ENCODE measurements around the gene KRT20. TPM values are rescaled to one million over a fixed set of nuclear protein-coding genes. Genes with fewer than 3 reads are reported as not detected.

KRT20 gene
- not detected for polyA plus RNA-seq (2013, experiment 1 of 2)
- not detected for polyA plus RNA-seq (2013, experiment 2 of 2)

- H3K9me3 ChIP-seq (replicated peaks in 1 of 2; ENCODE audit: control insufficient read depth in 2 of 2, insufficient read depth in 1 of 2, low read depth in 1 of 2, low read length in 2 of 2): no peaks in the 10 kb centered on the region
- DNase-seq (ENCODE audit: low spot score): no peak
- no peak within 1 kb of the TSS for H2BK5ac ChIP-seq (ENCODE audit: low read length)
- no peak within 1 kb of the TSS for H2BK120ac ChIP-seq (ENCODE audit: low read depth, low read length)
- H2BK15ac ChIP-seq (ENCODE audit: low read length): no peak within 1 kb of the TSS
- peak within 1 kb of the TSS; percentile 76 for H3K18ac ChIP-seq (ENCODE audit: low read length)
- peaks cover 0 to 8% (median 0%) of the 10 kb centered on the region in 3 experiments for H3K27me3 ChIP-seq (ENCODE audit: control insufficient read depth in 3 of 3, insufficient read depth in 3 of 3, low read depth in 1 of 3, low read length in 3 of 3)
- no peak within 1 kb of the TSS for H3K4ac ChIP-seq (ENCODE audit: low read length)
- no peak within 1 kb of the TSS for H3K4me2 ChIP-seq (ENCODE audit: insufficient read depth, low read length, poor library complexity, severe bottlenecking)
- no peak within 1 kb of the TSS for H3K23ac ChIP-seq (ENCODE audit: low read depth, low read length, poor library complexity)
- no peak within 1 kb of the TSS for H2AK5ac ChIP-seq (ENCODE audit: low read depth, low read length)
- no peaks in the 10 kb centered on the region for H3K79me1 ChIP-seq (ENCODE audit: low read depth, low read length)
- no peak within 1 kb of the TSS for H4K8ac ChIP-seq (ENCODE audit: low read depth, low read length)
- no peaks in the 10 kb centered on the region for H3K36me3 ChIP-seq (replicated peaks in 1 of 2; ENCODE audit: control insufficient read depth in 2 of 2, insufficient read depth in 2 of 2, low read length in 2 of 2)
- H4K91ac ChIP-seq (ENCODE audit: low read depth, low read length, poor library complexity): no peak within 1 kb of the TSS
- no CpG with 5 or more reads among the region's 23 CpGs for WGBS, 2 donors (ENCODE audit: extremely low coverage in 2 of 2, insufficient read length in 2 of 2, insufficient replicate concordance in 1 of 2)
- no peaks in the 10 kb centered on the region for H3K4me1 ChIP-seq (ENCODE audit: control insufficient read depth in 2 of 2, insufficient read depth in 1 of 2, low read depth in 1 of 2, low read length in 2 of 2)
- H3K4me3 ChIP-seq (ENCODE audit: low read length in 2 of 2): no peak within 1 kb of the TSS
- no peak within 1 kb of the TSS for H3K14ac ChIP-seq (ENCODE audit: low read length)
- no peak within 1 kb of the TSS for H2AFZ ChIP-seq (ENCODE audit: low read length)
- H2BK12ac ChIP-seq (ENCODE audit: low read length): no peak within 1 kb of the TSS
- no peak within 1 kb of the TSS for H3K9ac ChIP-seq (ENCODE audit: low read depth, low read length, poor library complexity)
- no peak within 1 kb of the TSS for H3K27ac ChIP-seq (replicated peaks; ENCODE audit: low read length)
Measured at GRCh38 chr17:40884708-40885512, at the start of gene KRT20. Gene KRT20, minus strand, starts transcription at chr17:40885242. Its CDS starts 57 bp downstream, at chr17:40885185.

- Histone ChIP-seq H3K4me2 (ENCODE audit: insufficient read depth, low read length, poor library complexity, severe bottlenecking) (no peak overlapping the region), H3K79me1 (ENCODE audit: low read depth, low read length) (no peaks in the 10 kb centered on the region), H3K27me3 (ENCODE audit: control insufficient read depth in 3 of 3, insufficient read depth in 3 of 3, low read depth in 1 of 3, low read length in 3 of 3) (no peaks in the 10 kb centered on the region), H2BK12ac (ENCODE audit: low read length) (no peak overlapping the region), H3K36me3 (replicated peaks in 1 of 2; ENCODE audit: control insufficient read depth in 2 of 2, insufficient read depth in 2 of 2, low read length in 2 of 2) (no peaks in the 10 kb centered on the region), H2BK5ac (ENCODE audit: low read length) (no peak overlapping the region), H2AK5ac (ENCODE audit: low read depth, low read length) (no peak overlapping the region), H3K18ac (ENCODE audit: low read length) (no peak overlapping the region), H4K91ac (ENCODE audit: low read depth, low read length, poor library complexity) (no peak overlapping the region), H3K27ac (replicated peaks; ENCODE audit: low read length) (peak overlapping the region; percentile 97), H2BK120ac (ENCODE audit: low read depth, low read length) (no peak overlapping the region), H3K4ac (ENCODE audit: low read length) (no peak overlapping the region), H3K23ac (ENCODE audit: low read depth, low read length, poor library complexity) (no peak overlapping the region), H3K9ac (ENCODE audit: low read depth, low read length, poor library complexity) (no peak overlapping the region), H3K9me3 (replicated peaks in 1 of 2; ENCODE audit: control insufficient read depth in 2 of 2, insufficient read depth in 1 of 2, low read depth in 1 of 2, low read length in 2 of 2) (no peaks in the 10 kb centered on the region), H4K8ac (ENCODE audit: low read depth, low read length) (no peak overlapping the region), H3K4me1 (ENCODE audit: control insufficient read depth in 2 of 2, insufficient read depth in 1 of 2, low read depth in 1 of 2, low read length in 2 of 2) (peaks cover 0 to 16% of the 10 kb centered on the region in 2 donors), H2AFZ (ENCODE audit: low read length) (no peak overlapping the region), H2BK15ac (ENCODE audit: low read length) (no peak overlapping the region), H3K14ac (ENCODE audit: low read length) (no peak overlapping the region), H3K4me3 (ENCODE audit: low read length in 2 of 2) (no peak overlapping the region)
- WGBS, 2 donors (ENCODE audit: extremely low coverage in 2 of 2, insufficient read length in 2 of 2, insufficient replicate concordance in 1 of 2): no CpG with 5 or more reads among the region's 2 CpGs
- peak; percentile 85 for DNase-seq (ENCODE audit: low spot score)
Measured at GRCh38 chr17:40932608-40933007, 47.6 kb upstream of the KRT20 start.

GRCh38 chr17:40931311-40931710 is 46.3 kb upstream of the KRT20 start:
- no peak for DNase-seq (ENCODE audit: low spot score)
- H3K79me1 ChIP-seq (ENCODE audit: low read depth, low read length): no peaks in the 10 kb centered on the region
- no peak overlapping the region for H2BK5ac ChIP-seq (ENCODE audit: low read length)
- no peak overlapping the region for H2BK15ac ChIP-seq (ENCODE audit: low read length)
- no peak overlapping the region for H2AK5ac ChIP-seq (ENCODE audit: low read depth, low read length)
- H3K18ac ChIP-seq (ENCODE audit: low read length): no peak overlapping the region
- no peak overlapping the region for H3K23ac ChIP-seq (ENCODE audit: low read depth, low read length, poor library complexity)
- peak overlapping the region; percentile 60 for H3K27ac ChIP-seq (replicated peaks; ENCODE audit: low read length)
- no peaks in the 10 kb centered on the region for H3K9me3 ChIP-seq (replicated peaks in 1 of 2; ENCODE audit: control insufficient read depth in 2 of 2, insufficient read depth in 1 of 2, low read depth in 1 of 2, low read length in 2 of 2)
- no peak overlapping the region for H3K9ac ChIP-seq (ENCODE audit: low read depth, low read length, poor library complexity)
- H3K36me3 ChIP-seq (replicated peaks in 1 of 2; ENCODE audit: control insufficient read depth in 2 of 2, insufficient read depth in 2 of 2, low read length in 2 of 2): no peaks in the 10 kb centered on the region
- H3K4ac ChIP-seq (ENCODE audit: low read length): no peak overlapping the region
- H3K4me2 ChIP-seq (ENCODE audit: insufficient read depth, low read length, poor library complexity, severe bottlenecking): no peak overlapping the region
- H3K4me1 ChIP-seq (ENCODE audit: control insufficient read depth in 2 of 2, insufficient read depth in 1 of 2, low read depth in 1 of 2, low read length in 2 of 2): peaks cover 0 to 10% of the 10 kb centered on the region in 2 donors
- no peak overlapping the region for H3K14ac ChIP-seq (ENCODE audit: low read length)
- WGBS, 2 donors (ENCODE audit: extremely low coverage in 2 of 2, insufficient read length in 2 of 2, insufficient replicate concordance in 1 of 2): no CpG with 5 or more reads among the region's 3 CpGs
- no peak overlapping the region for H2BK120ac ChIP-seq (ENCODE audit: low read depth, low read length)
- no peak overlapping the region for H4K8ac ChIP-seq (ENCODE audit: low read depth, low read length)
- peak overlapping the region; percentile 33 for H2BK12ac ChIP-seq (ENCODE audit: low read length)
- H3K27me3 ChIP-seq (ENCODE audit: control insufficient read depth in 3 of 3, insufficient read depth in 3 of 3, low read depth in 1 of 3, low read length in 3 of 3): no peaks in the 10 kb centered on the region
- no peak overlapping the region for H4K91ac ChIP-seq (ENCODE audit: low read depth, low read length, poor library complexity)
- H3K4me3 ChIP-seq (ENCODE audit: low read length in 2 of 2): no peak overlapping the region
- H2AFZ ChIP-seq (ENCODE audit: low read length): no peak overlapping the region

- H3K23ac ChIP-seq (ENCODE audit: low read depth, low read length, poor library complexity): no peak overlapping the region
- no peak overlapping the region for H3K4me3 ChIP-seq (ENCODE audit: low read length in 2 of 2)
- H2BK120ac ChIP-seq (ENCODE audit: low read depth, low read length): no peak overlapping the region
- H2BK12ac ChIP-seq (ENCODE audit: low read length): no peak overlapping the region
- H3K4me2 ChIP-seq (ENCODE audit: insufficient read depth, low read length, poor library complexity, severe bottlenecking): no peak overlapping the region
- no peak overlapping the region for H3K18ac ChIP-seq (ENCODE audit: low read length)
- no peak overlapping the region for H3K27ac ChIP-seq (replicated peaks; ENCODE audit: low read length)
- peaks cover 0 to 7% (median 0%) of the 10 kb centered on the region in 3 experiments for H3K27me3 ChIP-seq (ENCODE audit: control insufficient read depth in 3 of 3, insufficient read depth in 3 of 3, low read depth in 1 of 3, low read length in 3 of 3)
- H2BK15ac ChIP-seq (ENCODE audit: low read length): no peak overlapping the region
- H2BK5ac ChIP-seq (ENCODE audit: low read length): no peak overlapping the region
- no peaks in the 10 kb centered on the region for H3K79me1 ChIP-seq (ENCODE audit: low read depth, low read length)
- no peak overlapping the region for H2AK5ac ChIP-seq (ENCODE audit: low read depth, low read length)
- no peaks in the 10 kb centered on the region for H3K9me3 ChIP-seq (replicated peaks in 1 of 2; ENCODE audit: control insufficient read depth in 2 of 2, insufficient read depth in 1 of 2, low read depth in 1 of 2, low read length in 2 of 2)
- no peak overlapping the region for H3K14ac ChIP-seq (ENCODE audit: low read length)
- H3K4me1 ChIP-seq (ENCODE audit: control insufficient read depth in 2 of 2, insufficient read depth in 1 of 2, low read depth in 1 of 2, low read length in 2 of 2): peaks cover 0 to 5% of the 10 kb centered on the region in 2 donors
- H2AFZ ChIP-seq (ENCODE audit: low read length): no peak overlapping the region
- H4K91ac ChIP-seq (ENCODE audit: low read depth, low read length, poor library complexity): no peak overlapping the region
- no peak overlapping the region for H3K4ac ChIP-seq (ENCODE audit: low read length)
- H3K9ac ChIP-seq (ENCODE audit: low read depth, low read length, poor library complexity): no peak overlapping the region
- DNase-seq (ENCODE audit: low spot score): no peak
- no peaks in the 10 kb centered on the region for H3K36me3 ChIP-seq (replicated peaks in 1 of 2; ENCODE audit: control insufficient read depth in 2 of 2, insufficient read depth in 2 of 2, low read length in 2 of 2)
- H4K8ac ChIP-seq (ENCODE audit: low read depth, low read length): no peak overlapping the region
- no CpG with 5 or more reads among the region's 8 CpGs for WGBS, 2 donors (ENCODE audit: extremely low coverage in 2 of 2, insufficient read length in 2 of 2, insufficient replicate concordance in 1 of 2)
Measured at GRCh38 chr17:40926341-40926740, 41.3 kb upstream of the KRT20 start.
